ENCODE measurements around the gene C6orf89.

The C6orf89 gene

DNA sequence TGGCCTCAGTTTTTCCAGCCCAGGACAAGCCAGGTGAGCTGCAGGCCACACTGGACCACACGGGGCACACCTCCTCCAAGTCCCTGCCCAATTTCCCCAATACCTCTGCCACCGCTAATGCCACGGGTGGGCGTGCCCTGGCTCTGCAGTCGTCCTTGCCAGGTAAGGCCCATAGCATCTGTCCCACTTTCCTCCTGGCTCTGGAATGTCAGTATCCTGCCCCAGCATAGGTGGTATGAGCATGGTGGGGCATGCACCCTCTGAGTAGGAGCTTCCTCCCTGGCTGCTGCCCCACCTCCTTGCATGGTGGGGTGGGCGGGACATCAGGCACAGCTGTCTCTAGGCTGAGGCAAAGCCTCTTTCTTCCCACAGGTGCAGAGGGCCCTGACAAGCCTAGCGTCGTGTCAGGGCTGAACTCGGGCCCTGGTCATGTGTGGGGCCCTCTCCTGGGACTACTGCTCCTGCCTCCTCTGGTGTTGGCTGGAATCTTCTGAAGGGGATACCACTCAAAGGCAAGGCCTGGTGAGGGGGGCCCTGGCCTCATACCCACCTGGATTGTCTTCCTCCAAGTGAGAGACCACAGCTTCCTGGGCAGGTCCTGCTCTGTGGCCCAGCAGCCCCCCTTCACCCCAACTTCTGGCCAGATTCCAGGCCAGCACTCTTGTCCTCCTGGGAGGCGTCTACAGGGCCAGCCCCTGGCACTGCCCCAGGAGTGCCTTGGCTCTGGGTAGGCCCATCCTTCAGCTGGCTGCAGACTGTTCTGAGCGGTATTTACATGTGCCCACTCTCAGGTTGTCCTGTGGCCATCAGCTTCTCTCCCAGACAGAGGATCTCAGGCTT, 77.9 kb downstream of the C6orf89 start:
- Mint-ChIP-seq H3K4me1 (peaks cover 23% of the 10 kb centered on the region), H3K9me3 (no peaks in the 10 kb centered on the region), H3K36me3 (peaks cover 5% of the 10 kb centered on the region), H3K27ac (peak overlapping the region; percentile 78), H3K27me3 (no peaks in the 10 kb centered on the region), H3K4me3 (peak overlapping the region; percentile 75)
- DNase-seq (ENCODE audit: low spot score in 2 of 2) (peak in 1 of 2 donors; percentile 46), ATAC-seq (ENCODE audit: low read depth) (peak; percentile 83)

DNA sequence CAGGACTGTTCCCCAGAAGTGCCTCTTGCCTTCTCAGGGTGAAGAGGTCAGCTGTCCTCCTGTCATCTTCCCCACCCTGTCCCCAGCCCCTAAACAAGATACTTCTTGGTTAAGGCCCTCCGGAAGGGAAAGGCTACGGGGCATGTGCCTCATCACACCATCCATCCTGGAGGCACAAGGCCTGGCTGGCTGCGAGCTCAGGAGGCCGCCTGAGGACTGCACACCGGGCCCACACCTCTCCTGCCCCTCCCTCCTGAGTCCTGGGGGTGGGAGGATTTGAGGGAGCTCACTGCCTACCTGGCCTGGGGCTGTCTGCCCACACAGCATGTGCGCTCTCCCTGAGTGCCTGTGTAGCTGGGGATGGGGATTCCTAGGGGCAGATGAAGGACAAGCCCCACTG, 78.6 kb downstream of the C6orf89 start:
- peaks cover 10% of the 10 kb centered on the region for H3K36me3 Mint-ChIP-seq
- no peak overlapping the region for H3K4me3 Mint-ChIP-seq
- no peaks in the 10 kb centered on the region for H3K27me3 Mint-ChIP-seq
- H3K9me3 Mint-ChIP-seq, result no peaks in the 10 kb centered on the region
- DNase-seq (ENCODE audit: low spot score in 2 of 2) (no peak), ATAC-seq (ENCODE audit: low read depth) (no peak)
- peak overlapping the region; percentile 78 for H3K27ac Mint-ChIP-seq
- H3K4me1 Mint-ChIP-seq, result peaks cover 23% of the 10 kb centered on the region

DNA sequence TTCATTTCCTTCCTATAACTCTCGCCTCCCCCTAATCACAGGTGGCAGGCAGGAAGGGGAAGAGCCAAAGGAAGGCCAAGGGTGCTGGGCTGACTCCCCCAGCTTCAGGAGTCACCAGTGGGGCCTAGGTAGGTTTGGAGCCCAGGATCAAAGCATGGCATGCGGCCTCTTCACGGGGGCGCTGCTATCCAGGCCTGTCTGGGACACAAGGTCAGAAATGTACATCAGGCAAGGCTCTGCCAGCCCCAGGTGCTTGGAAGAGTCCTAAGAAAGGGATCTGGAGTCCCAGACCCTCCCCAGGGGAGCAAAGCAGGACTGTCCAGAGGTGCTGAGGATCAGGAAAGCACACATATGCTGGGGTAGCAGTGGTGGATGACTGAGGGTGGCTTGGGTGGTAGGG, 79.2 kb downstream of the C6orf89 start:
- Mint-ChIP-seq H3K27me3 (no peaks in the 10 kb centered on the region), H3K9me3 (no peaks in the 10 kb centered on the region), H3K4me1 (peaks cover 23% of the 10 kb centered on the region), H3K36me3 (peaks cover 10% of the 10 kb centered on the region), H3K27ac (peak overlapping the region; percentile 78), H3K4me3 (no peak overlapping the region)
- no peak for DNase-seq (ENCODE audit: low spot score in 2 of 2)
- ATAC-seq (ENCODE audit: low read depth), result no peak

DNA sequence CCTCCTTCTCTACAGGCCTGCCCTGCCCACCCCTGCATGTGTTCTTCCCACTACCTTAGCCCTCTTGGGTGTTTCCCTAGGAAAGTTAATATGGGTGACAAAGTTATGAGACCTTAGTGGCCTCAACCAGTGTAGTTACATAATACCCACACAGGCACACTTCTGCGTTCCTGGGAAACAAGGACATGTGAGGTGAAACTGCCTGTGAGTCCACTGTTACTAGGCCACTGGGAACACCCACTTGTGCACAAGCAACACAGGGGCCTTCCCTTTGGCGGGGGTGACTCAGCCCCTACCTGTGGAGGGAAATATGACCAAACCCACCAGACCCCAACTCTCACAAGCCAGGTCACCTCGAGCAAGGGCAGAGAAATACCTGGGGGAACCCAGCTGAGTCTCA, 81.5 kb downstream of the C6orf89 start:
- H3K36me3 Mint-ChIP-seq, result peaks cover 12% of the 10 kb centered on the region
- no peak for DNase-seq (ENCODE audit: low spot score in 2 of 2)
- no peak overlapping the region for H3K4me3 Mint-ChIP-seq
- ATAC-seq (ENCODE audit: low read depth), result no peak
- H3K27ac Mint-ChIP-seq, result no peak overlapping the region
- H3K27me3 Mint-ChIP-seq, result no peaks in the 10 kb centered on the region
- no peaks in the 10 kb centered on the region for H3K9me3 Mint-ChIP-seq
- peaks cover 23% of the 10 kb centered on the region for H3K4me1 Mint-ChIP-seq

- Mint-ChIP-seq H3K27ac (no peak overlapping the region), H3K4me3 (no peak overlapping the region), H3K9me3 (no peaks in the 10 kb centered on the region), H3K36me3 (peaks cover 14% of the 10 kb centered on the region), H3K27me3 (no peaks in the 10 kb centered on the region), H3K4me1 (peaks cover 22% of the 10 kb centered on the region)
- no peak for DNase-seq (ENCODE audit: low spot score in 2 of 2)
- no peak for ATAC-seq (ENCODE audit: low read depth)
Observed at GRCh38 chr6:36967757-36968156, 82.0 kb downstream of the C6orf89 start.

GRCh38 chr6:36968266-36968977, 82.7 kb downstream of the C6orf89 start:
- H3K36me3 Mint-ChIP-seq, result peaks cover 16% of the 10 kb centered on the region
- no peak overlapping the region for H3K27ac Mint-ChIP-seq
- DNase-seq (ENCODE audit: low spot score in 2 of 2) (no peak), ATAC-seq (ENCODE audit: low read depth) (no peak)
- no peak overlapping the region for H3K4me3 Mint-ChIP-seq
- no peaks in the 10 kb centered on the region for H3K27me3 Mint-ChIP-seq
- no peaks in the 10 kb centered on the region for H3K9me3 Mint-ChIP-seq
- peaks cover 15% of the 10 kb centered on the region for H3K4me1 Mint-ChIP-seq

GRCh38 chr6:36969240-36969691, 83.5 kb downstream of the C6orf89 start:
- Mint-ChIP-seq H3K4me1 (peaks cover 8% of the 10 kb centered on the region), H3K27me3 (no peaks in the 10 kb centered on the region), H3K36me3 (peaks cover 18% of the 10 kb centered on the region), H3K4me3 (no peak overlapping the region), H3K9me3 (no peaks in the 10 kb centered on the region), H3K27ac (no peak overlapping the region)
- DNase-seq (ENCODE audit: low spot score in 2 of 2) (no peak), ATAC-seq (ENCODE audit: low read depth) (no peak)

GRCh38 chr6:36969988-36970891, 84.5 kb downstream of the C6orf89 start:
- Mint-ChIP-seq H3K27ac (no peak overlapping the region), H3K36me3 (peaks cover 20% of the 10 kb centered on the region), H3K9me3 (no peaks in the 10 kb centered on the region), H3K27me3 (no peaks in the 10 kb centered on the region), H3K4me3 (no peak overlapping the region), H3K4me1 (no peaks in the 10 kb centered on the region)
- ATAC-seq (ENCODE audit: low read depth) (no peak), DNase-seq (ENCODE audit: low spot score in 2 of 2) (no peak)

DNA sequence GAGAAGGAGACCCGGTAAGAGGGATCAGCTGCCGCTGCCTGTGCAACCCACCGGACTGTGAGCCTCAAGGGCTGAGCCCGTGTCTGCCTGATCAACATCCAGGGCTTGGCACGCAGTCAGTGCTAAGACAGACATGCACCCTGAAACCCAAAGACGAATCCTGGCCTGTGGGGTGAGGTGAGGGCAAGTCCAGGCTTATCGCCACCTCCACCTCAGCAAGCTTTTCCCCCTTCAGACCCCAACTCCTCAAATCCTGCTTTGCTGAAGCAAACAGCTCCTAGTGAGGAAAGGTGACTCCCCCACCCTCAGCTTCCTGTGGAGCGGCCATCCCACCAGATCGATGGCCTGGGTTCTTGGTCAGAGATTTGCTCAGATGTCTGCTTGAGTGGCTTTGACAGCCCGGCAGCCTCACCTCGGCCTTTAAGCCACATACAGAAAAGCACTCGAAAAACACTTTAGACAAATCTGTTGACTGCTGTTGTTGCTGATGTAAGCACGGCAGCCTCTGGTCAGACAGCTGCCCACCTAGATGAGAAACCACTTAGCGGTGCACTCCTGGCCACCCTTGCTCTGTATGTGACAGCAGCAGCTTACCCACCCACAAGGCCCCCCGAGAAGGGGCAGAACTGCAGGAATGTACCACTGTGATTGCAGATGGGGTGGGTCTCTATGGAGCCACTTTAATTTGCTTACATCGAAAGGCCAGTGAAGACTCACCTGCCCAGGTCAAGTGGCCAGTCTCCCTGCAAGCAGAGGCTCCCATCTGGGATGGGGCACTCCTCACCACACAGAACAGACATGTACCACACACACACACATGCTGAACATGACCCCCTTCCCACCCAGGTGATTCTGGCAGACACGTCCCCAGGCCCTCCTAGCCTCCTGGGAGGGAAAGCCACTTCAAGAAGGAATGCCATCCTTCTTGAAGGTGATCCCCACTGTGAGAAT, 85.4 kb downstream of the C6orf89 start:
- Mint-ChIP-seq H3K36me3 (peaks cover 27% of the 10 kb centered on the region), H3K4me3 (no peak overlapping the region), H3K4me1 (no peaks in the 10 kb centered on the region), H3K9me3 (no peaks in the 10 kb centered on the region), H3K27ac (no peak overlapping the region), H3K27me3 (no peaks in the 10 kb centered on the region)
- no peak for DNase-seq (ENCODE audit: low spot score in 2 of 2)
- no peak for ATAC-seq (ENCODE audit: low read depth)

DNA sequence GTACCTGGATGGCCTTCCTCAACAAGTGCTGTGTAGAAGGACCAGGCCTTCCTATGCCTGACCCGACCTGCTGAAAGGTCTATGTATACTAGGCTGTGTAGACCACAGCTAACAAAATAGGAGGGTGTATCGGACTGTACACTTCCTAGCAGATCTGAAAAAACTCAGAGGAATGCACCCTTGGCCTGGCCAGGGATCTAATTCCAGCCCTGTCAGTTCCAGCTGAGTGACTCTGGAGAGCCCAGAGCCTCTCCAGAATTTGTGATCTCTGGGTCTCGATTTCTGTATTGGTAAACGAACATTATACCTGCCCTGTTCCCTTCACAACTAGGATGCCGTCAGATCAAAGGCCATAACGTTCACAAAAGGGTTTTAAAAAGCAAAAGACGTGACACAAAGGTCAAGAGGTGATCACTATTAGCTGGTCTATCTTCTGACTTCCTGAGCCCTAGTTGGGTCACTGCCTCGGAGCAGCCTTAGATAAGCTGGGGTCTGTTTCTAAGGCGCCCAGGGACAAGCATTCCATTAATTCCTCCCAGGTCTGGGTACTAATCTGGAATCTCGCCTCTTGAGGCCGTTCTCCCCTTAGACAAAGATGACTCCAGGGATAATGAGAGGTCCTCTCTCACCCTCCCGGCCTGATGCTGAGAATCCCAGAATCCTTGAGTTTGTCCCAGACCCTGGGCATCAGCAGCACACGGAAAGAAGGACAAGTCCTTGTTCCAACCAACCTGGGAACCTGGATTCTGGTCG, 86.3 kb downstream of the C6orf89 start:
- Mint-ChIP-seq H3K27ac (no peak overlapping the region), H3K4me1 (no peaks in the 10 kb centered on the region), H3K27me3 (no peaks in the 10 kb centered on the region), H3K9me3 (no peaks in the 10 kb centered on the region), H3K4me3 (no peak overlapping the region), H3K36me3 (peaks cover 31% of the 10 kb centered on the region)
- ATAC-seq (ENCODE audit: low read depth) (no peak), DNase-seq (ENCODE audit: low spot score in 2 of 2) (no peak)

- Mint-ChIP-seq H3K27ac (no peak overlapping the region), H3K4me1 (peaks cover 8% of the 10 kb centered on the region), H3K36me3 (peaks cover 36% of the 10 kb centered on the region), H3K9me3 (no peaks in the 10 kb centered on the region), H3K4me3 (no peak overlapping the region), H3K27me3 (no peaks in the 10 kb centered on the region)
- DNase-seq (ENCODE audit: low spot score in 2 of 2) (no peak), ATAC-seq (ENCODE audit: low read depth) (no peak)
Observed at GRCh38 chr6:36973190-36973589, 87.4 kb downstream of the C6orf89 start.

GRCh38 chr6:36973647-36974046, 87.9 kb downstream of the C6orf89 start:
- H3K27ac Mint-ChIP-seq, result no peak overlapping the region
- peaks cover 33% of the 10 kb centered on the region for H3K36me3 Mint-ChIP-seq
- ATAC-seq (ENCODE audit: low read depth) (no peak), DNase-seq (ENCODE audit: low spot score in 2 of 2) (no peak)
- no peaks in the 10 kb centered on the region for H3K27me3 Mint-ChIP-seq
- no peaks in the 10 kb centered on the region for H3K9me3 Mint-ChIP-seq
- peaks cover 8% of the 10 kb centered on the region for H3K4me1 Mint-ChIP-seq
- H3K4me3 Mint-ChIP-seq, result no peak overlapping the region

All from memory B cell (primary cell).